Small intestine (tissue), 7 donors: ENCODE results near the gene PCID2. TPM values are rescaled to one million over a fixed set of nuclear protein-coding genes. Genes with fewer than 3 reads are reported as not detected.

ENCODE experiments used
- DNase-seq, 2 donors: peaks; one replicate each; pipeline versions ENCODE4 v3.0.0 to v3.0.0-alpha.2; 2013
- FAIRE-seq: peaks from 2 replicates; lab custom pipeline; 2012; peaks lifted over from hg19 to GRCh38; lab: Jason Lieb, UNC
- H3K27ac ChIP-seq, 3 donors: one replicate each; pipeline ENCODE4 v1.5.1; 2013; ENCODE audit warnings: low read length in 2 of 3, mild to moderate bottlenecking in 2 of 3, control low read depth in 1 of 3, inconsistent platforms in 1 of 3, low read depth in 1 of 3, moderate library complexity in 1 of 3
- H3K27me3 ChIP-seq, 3 donors: one replicate each; pipeline ENCODE4 v1.6.1; 2013; ENCODE audit warnings: low read length in 3 of 3, inconsistent platforms in 1 of 3; ENCODE audit not compliant: control insufficient read depth in 3 of 3, insufficient read depth in 3 of 3
- H3K36me3 ChIP-seq, 3 donors: one replicate each; pipeline ENCODE4 v1.6.1; 2013; ENCODE audit warnings: low read length in 3 of 3, inconsistent platforms in 1 of 3, low read depth in 1 of 3, mild to moderate bottlenecking in 1 of 3, moderate library complexity in 1 of 3; ENCODE audit not compliant: control insufficient read depth in 3 of 3, insufficient read depth in 2 of 3
- H3K4me1 ChIP-seq, 3 donors: one replicate each; pipeline ENCODE4 v1.6.1; 2013; ENCODE audit warnings: low read length in 2 of 3, inconsistent platforms in 1 of 3, low read depth in 1 of 3, mild to moderate bottlenecking in 1 of 3, moderate library complexity in 1 of 3; ENCODE audit not compliant: control insufficient read depth in 3 of 3, insufficient read depth in 2 of 3
- H3K4me3 ChIP-seq, 3 donors: one replicate each; pipeline ENCODE4 v1.5.1; 2013; ENCODE audit warnings: low read length in 3 of 3, control low read depth in 1 of 3, inconsistent platforms in 1 of 3, low read depth in 1 of 3, mild to moderate bottlenecking in 1 of 3, moderate library complexity in 1 of 3
- H3K9me3 ChIP-seq, 2 donors: one replicate each; pipeline ENCODE4 v1.6.1; 2013; ENCODE audit warnings: low read depth in 1 of 2, low read length in 1 of 2; ENCODE audit not compliant: control insufficient read depth in 2 of 2, insufficient read depth in 1 of 2
- WGBS, 3 donors: extraction: QIAGEN DNeasy Blood & Tissue Kit; methylation state at CpG; one replicate each; pipeline ENCODE4 v1.1.7; 2013; 5-methylcytosine and 5-hydroxymethylcytosine counted together
- polyA plus RNA-seq, 4 donors: library from polyadenylated mRNA; stranded (reverse) in 3 of 4; unstranded in 1 of 4; fragments of 200-250 nt in 3 of 4; fragments of 120-200 nt in 1 of 4; gene quantifications; one replicate each; pipeline versions ENCODE4 v1.2.1 to v1.2.3, GENCODE V29; 2013
- donor health status: healthy with polysubstance abuse.
- donor health status: control.
- donor health status: control.
- donor health status: Bipolar disorder and iron deficiency.
- donor health status: healthy.

PCID2 gene
- polyA plus RNA-seq, 4 donors: 21.6 to 51.3 (median 30.0) TPM

DNA sequence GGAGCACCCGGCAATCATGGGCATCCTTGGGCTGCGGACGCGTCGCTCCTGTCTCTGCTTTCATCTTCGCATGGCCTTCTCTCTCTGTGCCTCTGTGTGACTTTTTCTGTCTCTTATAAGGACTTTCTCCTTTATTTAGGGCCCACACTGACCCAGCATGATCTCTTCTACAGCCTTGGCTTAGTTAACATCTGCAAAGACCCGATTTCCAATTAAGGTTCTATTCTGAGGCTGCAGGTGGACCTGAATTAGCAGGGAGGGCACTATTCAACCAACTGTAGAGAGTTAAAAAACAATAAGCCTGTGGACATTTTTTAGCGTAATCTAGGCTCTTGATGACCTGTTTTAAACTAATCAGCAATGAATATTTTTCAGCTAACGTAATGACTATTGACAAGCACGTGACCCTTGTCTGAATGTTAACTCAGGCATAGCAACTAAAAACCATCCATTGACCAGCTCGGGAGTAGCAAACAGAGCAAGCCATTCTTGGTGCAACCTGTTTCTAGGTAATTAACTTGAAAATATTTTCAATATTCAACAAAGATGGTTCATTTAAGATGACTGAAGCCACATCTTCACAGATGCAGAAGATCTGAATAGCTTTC, 70.7 kb downstream of the PCID2 start:
- H3K9me3 ChIP-seq: no peaks in the 10 kb centered on the region
- FAIRE-seq (no peak), DNase-seq (peak in 1 of 2 donors; percentile 52)
- H3K27me3 ChIP-seq: no peaks in the 10 kb centered on the region
- H3K27ac ChIP-seq: peak overlapping the region in 1 of 3 donors; percentile 63
- H3K4me1 ChIP-seq: peaks cover 0 to 12% (median 0%) of the 10 kb centered on the region in 3 donors
- H3K36me3 ChIP-seq: peaks cover 0 to 22% (median 0%) of the 10 kb centered on the region in 3 donors
- 86 to 91% (median 88%) methylated on average over 11 of the region's 11 CpGs for WGBS, 3 donors
- no peak overlapping the region for H3K4me3 ChIP-seq

DNA sequence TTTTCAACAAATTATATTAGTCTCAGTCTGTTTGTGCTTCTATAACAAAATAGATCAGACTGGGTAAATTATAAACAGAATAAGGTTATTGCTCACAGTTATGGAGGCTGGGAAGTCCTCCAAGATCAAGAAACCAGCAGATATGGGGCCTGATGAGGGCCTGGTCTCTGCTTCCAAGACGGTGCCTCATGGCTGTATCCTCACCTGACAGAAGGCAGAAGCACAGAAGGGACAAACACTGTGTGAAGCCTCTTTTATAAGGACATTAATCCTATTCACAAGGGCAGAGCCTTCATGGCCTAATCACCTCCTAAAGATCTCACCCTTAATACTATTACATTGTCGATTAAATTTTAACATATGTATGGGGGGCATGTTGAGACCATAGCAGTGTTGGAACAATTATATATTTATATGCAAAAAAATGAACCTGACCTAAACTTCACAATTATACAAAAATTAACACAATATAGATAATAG, 73.1 kb downstream of the PCID2 start:
- H3K27me3 ChIP-seq: no peaks in the 10 kb centered on the region
- 69 to 84% (median 82%) methylated on average over 2 of the region's 2 CpGs for WGBS, 3 donors
- DNase-seq (no peak), FAIRE-seq (no peak)
- H3K4me3 ChIP-seq: no peak overlapping the region
- peaks cover 0 to 12% (median 0%) of the 10 kb centered on the region in 3 donors for H3K4me1 ChIP-seq
- H3K9me3 ChIP-seq: no peaks in the 10 kb centered on the region
- peaks cover 0 to 9% (median 0%) of the 10 kb centered on the region in 3 donors for H3K36me3 ChIP-seq
- no peak overlapping the region for H3K27ac ChIP-seq

GRCh38 chr13:113129921-113130750, 78.3 kb downstream of the PCID2 start:
- DNase-seq (no peak), FAIRE-seq (no peak)
- H3K27ac ChIP-seq: no peak overlapping the region
- WGBS, 3 donors: 52 to 80% (median 66%) methylated on average over 60 of the region's 60 CpGs
- peaks cover 0 to 25% (median 0%) of the 10 kb centered on the region in 3 donors for H3K36me3 ChIP-seq
- no peaks in the 10 kb centered on the region for H3K27me3 ChIP-seq
- peak overlapping the region in 1 of 3 donors; percentile 38 for H3K4me3 ChIP-seq
- H3K4me1 ChIP-seq: no peaks in the 10 kb centered on the region
- peaks cover 0 to 5% of the 10 kb centered on the region in 2 donors for H3K9me3 ChIP-seq

- Histone ChIP-seq H3K36me3 (peaks cover 0 to 27% (median 0%) of the 10 kb centered on the region in 3 donors), H3K9me3 (peaks cover 0 to 5% of the 10 kb centered on the region in 2 donors), H3K4me1 (no peaks in the 10 kb centered on the region), H3K27me3 (no peaks in the 10 kb centered on the region), H3K4me3 (peak overlapping the region in 1 of 3 donors; percentile 38), H3K27ac (no peak overlapping the region)
- no peak for FAIRE-seq
- no peak for DNase-seq
- WGBS, 3 donors: 78 to 94% (median 83%) methylated on average over 27 of the region's 27 CpGs
Observed at GRCh38 chr13:113129480-113129879, 79.0 kb downstream of the PCID2 start.

Other genes with a start within 250 kb of the PCID2 start
- gene MCF2L, start 239.5 kb downstream of the PCID2 start, polyA plus RNA-seq: 10 to 100 TPM; 12.2 to 37.1 (median 22.0) TPM
- gene F7, start 102.9 kb downstream of the PCID2 start, polyA plus RNA-seq: 10 to 100 TPM in 1 of 4 donors, under 1 TPM in 1, not detected in 2; 0.24 to 45.3 TPM
- gene F10, start 85.9 kb downstream of the PCID2 start, polyA plus RNA-seq: 100 to 1,000 TPM in 1 of 4 donors, 10 to 100 TPM in 1, 1 to 10 TPM in 2; 7.7 to 148 (median 12.3) TPM
- gene PROZ, start 50.0 kb downstream of the PCID2 start, polyA plus RNA-seq: under 1 TPM in 1 of 4 donors, not detected in 3; 0.84 TPM
- gene CUL4A, start 944 bp upstream of the PCID2 start, polyA plus RNA-seq: 10 to 100 TPM; 30.2 to 80.1 (median 32.5) TPM
- 100 to 1,000 TPM in 2 of 4 donors, 10 to 100 TPM in 2; 34.0 to 251 (median 79.5) TPM for gene LAMP1, start 88.6 kb upstream of the PCID2 start, polyA plus RNA-seq
- gene GRTP1, start 155.5 kb upstream of the PCID2 start, polyA plus RNA-seq: 10 to 100 TPM; 37.7 to 88.8 (median 79.4) TPM
- gene ADPRHL1, start 244.8 kb upstream of the PCID2 start, polyA plus RNA-seq: 1 to 10 TPM; 3.0 to 7.2 (median 4.6) TPM